Natural killer cell (primary cell): ENCODE results near the gene CLDN1. TPM values are rescaled to one million over a fixed set of nuclear protein-coding genes. Genes with fewer than 3 reads are reported as not detected.

Source experiments
- ATAC-seq, 3 donors: fragments of 150-1000 bp in 2 of 3; fragments of 200-7000 bp in 1 of 3; cut with Tn5 transposase; 1 replicate in 1 of 3; 2 replicates in 2 of 3; pipeline ENCODE4 v1.10.0; 2021; ENCODE audit warnings: mild to moderate bottlenecking in 2 of 3, moderate library complexity in 2 of 3
- DNase-seq, 2 donors: peaks; one replicate each; pipeline versions ENCODE4 v3.0.0 to v3.0.0-alpha.2; 2013 to 2021; ENCODE audit warnings: mixed read lengths in 1 of 2
- H3K27ac ChIP-seq: one replicate; pipeline ENCODE4 v1.5.1; 2013; ENCODE audit warnings: mild to moderate bottlenecking, low read length
- H3K27me3 ChIP-seq: one replicate; pipeline ENCODE4 v1.6.1; 2013; ENCODE audit warnings: low read length; ENCODE audit not compliant: control insufficient read depth, insufficient read depth
- H3K36me3 ChIP-seq: one replicate; pipeline ENCODE4 v1.6.1; 2013; ENCODE audit warnings: low read length; ENCODE audit not compliant: control insufficient read depth, insufficient read depth
- H3K4me1 ChIP-seq: one replicate; pipeline ENCODE4 v1.6.1; 2013; ENCODE audit warnings: low read length; ENCODE audit not compliant: control insufficient read depth, insufficient read depth
- H3K4me3 ChIP-seq: one replicate; pipeline ENCODE4 v1.5.1; 2013; ENCODE audit warnings: low read length
- H3K9me3 ChIP-seq: one replicate; pipeline ENCODE4 v1.6.1; 2013; ENCODE audit warnings: low read length; ENCODE audit not compliant: control insufficient read depth, insufficient read depth
- H3K27ac Mint-ChIP-seq, 2 donors: one replicate each; pipeline ENCODE4 v1.8.0; 2022; ENCODE audit warnings: mild to moderate bottlenecking in 2 of 2, mixed read lengths in 2 of 2, moderate library complexity in 1 of 2
- H3K27me3 Mint-ChIP-seq, 2 donors: one replicate each; pipeline ENCODE4 v1.8.0; 2022; ENCODE audit warnings: low read depth in 2 of 2, mixed read lengths in 2 of 2
- H3K36me3 Mint-ChIP-seq: one replicate; pipeline ENCODE4 v1.8.0; 2022; ENCODE audit warnings: mixed read lengths
- H3K4me1 Mint-ChIP-seq, 2 donors: one replicate each; pipeline ENCODE4 v1.8.0; 2022; ENCODE audit warnings: mixed read lengths in 2 of 2
- H3K4me3 Mint-ChIP-seq: one replicate; pipeline ENCODE4 v1.8.0; 2022; ENCODE audit warnings: mild to moderate bottlenecking, moderate library complexity, mixed read lengths
- H3K9me3 Mint-ChIP-seq, 2 donors: one replicate each; pipeline ENCODE4 v1.8.0; 2022; ENCODE audit warnings: mixed read lengths in 2 of 2
- WGBS: methylation state at CpG from one replicate; pipeline ENCODE4 v1.1.7; 2013; ENCODE audit warnings: missing lambda C conversion rate; ENCODE audit not compliant: insufficient coverage; 5-methylcytosine and 5-hydroxymethylcytosine counted together
- intact Hi-C: fragments of 100-400 bp; cut with micrococcal nuclease; formaldehyde crosslinking; loops from one replicate; pipeline ENCODE4 v1.14.2; 2022
- total RNA-seq, 4 donors: library from RNA; stranded (reverse); fragments of 120-200 nt in 1 of 4; gene quantifications; one replicate each; pipeline versions ENCODE4 v1.2.3 to v1.2.4, GENCODE V29; 2013 to 2022
- TF ChIP-seq, protein P1 (sequence below): fragments of 200-600 bp; IDR thresholded peaks from one replicate; pipeline ENCODE4 v1.8.0; 2022; ENCODE audit warnings: antibody characterized with exemption

CLDN1 gene
- total RNA-seq, 3 donors from 2014 or later (not counting 1 experiment from before 2014, with no cell fraction given), result not detected

DNA sequence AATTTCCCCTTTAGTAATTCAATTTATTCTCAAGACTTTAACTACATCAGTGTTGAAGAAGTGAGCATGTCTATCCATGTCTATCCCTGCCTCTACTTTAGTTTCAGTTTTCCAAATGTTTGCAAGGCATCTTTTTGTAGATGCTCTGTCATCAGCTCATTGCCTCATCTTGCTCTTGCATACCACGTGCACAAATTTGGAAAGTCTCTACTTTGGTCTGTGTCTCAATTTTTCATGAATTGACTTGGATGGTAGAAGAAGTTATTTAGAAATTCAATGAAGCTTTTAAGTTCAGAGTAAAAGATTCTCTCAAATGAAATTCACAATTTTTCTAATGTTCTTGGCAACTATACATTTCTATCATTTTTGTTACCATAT is 55.3 kb downstream of the CLDN1 start:
- ATAC-seq, result no peak
- no peak overlapping the region for H3K4me3 ChIP-seq
- Mint-ChIP-seq H3K9me3 (peaks cover 11 to 13% of the 10 kb centered on the region in 2 donors), H3K27me3 (no peaks in the 10 kb centered on the region), H3K27ac (no peak overlapping the region), H3K4me1 (no peaks in the 10 kb centered on the region), H3K36me3 (peaks cover 13% of the 10 kb centered on the region), H3K4me3 (no peak overlapping the region)
- no peaks in the 10 kb centered on the region for H3K27me3 ChIP-seq
- TF ChIP-seq, protein P1, sequence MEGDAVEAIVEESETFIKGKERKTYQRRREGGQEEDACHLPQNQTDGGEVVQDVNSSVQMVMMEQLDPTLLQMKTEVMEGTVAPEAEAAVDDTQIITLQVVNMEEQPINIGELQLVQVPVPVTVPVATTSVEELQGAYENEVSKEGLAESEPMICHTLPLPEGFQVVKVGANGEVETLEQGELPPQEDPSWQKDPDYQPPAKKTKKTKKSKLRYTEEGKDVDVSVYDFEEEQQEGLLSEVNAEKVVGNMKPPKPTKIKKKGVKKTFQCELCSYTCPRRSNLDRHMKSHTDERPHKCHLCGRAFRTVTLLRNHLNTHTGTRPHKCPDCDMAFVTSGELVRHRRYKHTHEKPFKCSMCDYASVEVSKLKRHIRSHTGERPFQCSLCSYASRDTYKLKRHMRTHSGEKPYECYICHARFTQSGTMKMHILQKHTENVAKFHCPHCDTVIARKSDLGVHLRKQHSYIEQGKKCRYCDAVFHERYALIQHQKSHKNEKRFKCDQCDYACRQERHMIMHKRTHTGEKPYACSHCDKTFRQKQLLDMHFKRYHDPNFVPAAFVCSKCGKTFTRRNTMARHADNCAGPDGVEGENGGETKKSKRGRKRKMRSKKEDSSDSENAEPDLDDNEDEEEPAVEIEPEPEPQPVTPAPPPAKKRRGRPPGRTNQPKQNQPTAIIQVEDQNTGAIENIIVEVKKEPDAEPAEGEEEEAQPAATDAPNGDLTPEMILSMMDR, result no peak
- DNase-seq, result no peak
- intact Hi-C loops, result no loop called here
- H3K27ac ChIP-seq, result no peak overlapping the region
- WGBS, result 100% methylated on average over 1 of the region's 1 CpG
- H3K4me1 ChIP-seq, result no peaks in the 10 kb centered on the region
- H3K9me3 ChIP-seq, result no peaks in the 10 kb centered on the region
- no peaks in the 10 kb centered on the region for H3K36me3 ChIP-seq

DNA sequence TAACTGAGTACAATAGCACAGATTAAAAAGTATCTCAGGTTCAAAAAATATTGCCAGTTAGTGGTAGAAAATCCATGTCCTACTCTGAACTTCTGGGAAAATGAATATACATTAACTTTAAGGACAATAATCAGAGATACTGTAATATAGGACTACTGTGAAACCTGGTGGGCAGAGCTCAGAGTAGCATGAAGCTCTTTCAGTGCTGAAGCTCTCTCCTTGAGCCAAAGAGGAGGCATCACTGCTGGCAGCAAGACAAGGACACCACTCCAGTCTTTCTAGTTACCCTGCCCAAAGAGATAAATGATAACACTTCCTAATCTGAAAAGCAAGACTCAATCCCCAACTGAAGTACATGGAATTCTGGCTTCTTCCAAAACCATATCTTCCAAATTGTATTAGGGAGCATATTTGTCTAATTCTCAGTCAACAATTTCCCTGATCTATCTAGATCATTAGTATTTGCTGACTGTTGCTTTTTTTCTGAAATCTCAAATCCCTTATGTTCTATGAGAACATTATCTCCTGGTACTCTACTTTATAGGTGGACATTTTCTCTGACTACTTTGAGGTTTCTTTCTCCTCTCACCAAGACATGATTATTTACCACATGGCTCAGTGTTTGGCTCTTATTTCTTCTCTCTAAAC is 55.9 kb downstream of the CLDN1 start:
- Histone ChIP-seq H3K27ac (no peak overlapping the region), H3K9me3 (no peaks in the 10 kb centered on the region), H3K36me3 (no peaks in the 10 kb centered on the region), H3K4me1 (no peaks in the 10 kb centered on the region), H3K27me3 (no peaks in the 10 kb centered on the region), H3K4me3 (no peak overlapping the region)
- Mint-ChIP-seq H3K36me3 (peaks cover 13% of the 10 kb centered on the region), H3K27me3 (no peaks in the 10 kb centered on the region), H3K27ac (no peak overlapping the region), H3K4me1 (no peaks in the 10 kb centered on the region), H3K9me3 (peaks cover 11 to 15% of the 10 kb centered on the region in 2 donors), H3K4me3 (no peak overlapping the region)
- DNase-seq (no peak), ATAC-seq (no peak)
- intact Hi-C loops, result no loop called here
- TF ChIP-seq, protein P1, result no peak

DNA sequence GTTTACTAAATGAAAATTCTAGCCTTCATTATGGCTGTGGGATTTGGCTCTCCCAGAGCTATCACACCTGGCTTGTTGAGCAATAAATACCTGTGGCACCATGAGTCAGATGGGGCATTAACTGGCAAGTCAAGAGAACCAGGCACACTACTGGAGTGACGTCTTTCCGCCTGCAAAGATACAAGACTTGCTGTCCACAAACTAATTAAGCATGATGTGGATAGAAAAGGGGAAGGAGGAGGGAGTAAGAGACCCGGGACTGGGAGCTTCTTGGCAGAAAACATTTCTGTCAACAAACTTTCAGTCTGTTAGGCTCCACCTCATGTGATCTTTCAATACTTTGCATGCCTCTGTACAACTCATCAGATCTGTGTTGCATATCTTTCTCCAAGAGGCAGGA is 56.5 kb downstream of the CLDN1 start:
- Mint-ChIP-seq H3K36me3 (peaks cover 13% of the 10 kb centered on the region), H3K27ac (no peak overlapping the region), H3K4me1 (no peaks in the 10 kb centered on the region), H3K9me3 (peaks cover 11 to 12% of the 10 kb centered on the region in 2 donors), H3K4me3 (no peak overlapping the region), H3K27me3 (no peaks in the 10 kb centered on the region)
- ATAC-seq (no peak), DNase-seq (no peak)
- Histone ChIP-seq H3K4me1 (no peaks in the 10 kb centered on the region), H3K4me3 (no peak overlapping the region), H3K9me3 (no peaks in the 10 kb centered on the region), H3K36me3 (no peaks in the 10 kb centered on the region), H3K27ac (no peak overlapping the region), H3K27me3 (no peaks in the 10 kb centered on the region)
- intact Hi-C loops, result no loop called here
- 67% methylated on average over 3 of the region's 3 CpGs for WGBS
- TF ChIP-seq, protein P1, result no peak

DNA sequence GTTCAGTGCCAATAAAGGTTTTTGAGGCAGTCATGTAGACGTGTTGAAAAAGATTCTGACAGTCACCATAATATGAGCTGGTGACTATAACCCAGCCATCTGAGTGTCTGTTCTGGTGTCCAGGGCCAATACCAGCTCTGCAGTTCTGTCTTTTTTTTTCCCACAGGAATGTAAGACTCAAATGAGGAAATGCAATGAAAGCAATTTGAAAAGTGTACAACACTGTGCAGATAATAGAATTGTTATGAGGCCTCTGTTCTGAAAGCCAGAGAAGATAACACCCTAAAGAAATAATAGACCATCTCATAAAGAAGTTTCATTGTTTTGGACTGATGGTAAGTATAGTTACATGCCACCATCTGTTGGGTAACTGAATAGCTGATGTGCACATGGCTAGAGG is 57.1 kb downstream of the CLDN1 start:
- no peaks in the 10 kb centered on the region for H3K27me3 Mint-ChIP-seq
- no peak overlapping the region for H3K27ac Mint-ChIP-seq
- TF ChIP-seq, protein P1, result no peak
- H3K4me3 Mint-ChIP-seq, result no peak overlapping the region
- ATAC-seq (no peak), DNase-seq (no peak)
- peaks cover 13% of the 10 kb centered on the region for H3K36me3 Mint-ChIP-seq
- Histone ChIP-seq H3K4me1 (no peaks in the 10 kb centered on the region), H3K27ac (no peak overlapping the region), H3K4me3 (no peak overlapping the region), H3K9me3 (no peaks in the 10 kb centered on the region), H3K27me3 (no peaks in the 10 kb centered on the region), H3K36me3 (no peaks in the 10 kb centered on the region)
- 67% methylated on average over 1 of the region's 1 CpG for WGBS
- intact Hi-C loops, result no loop called here
- H3K9me3 Mint-ChIP-seq, result peaks cover 13 to 15% of the 10 kb centered on the region in 2 donors
- H3K4me1 Mint-ChIP-seq, result no peaks in the 10 kb centered on the region
